GM18517 (cell line): ENCODE measurements around the gene VPS36.
"Not testable (repeated sequence)": the region's sequence is repeated elsewhere in the genome, so short reads cannot be mapped to it uniquely, and the experiment has no call there.

Source experiments
- ATAC-seq: cut with Tn5 transposase; IDR thresholded peaks from one replicate; pipeline ENCODE4 v1.9.1; 2021; ENCODE audit warnings: mild to moderate bottlenecking, moderate library complexity; ENCODE audit not compliant: unreplicated experiment

VPS36 gene

DNA sequence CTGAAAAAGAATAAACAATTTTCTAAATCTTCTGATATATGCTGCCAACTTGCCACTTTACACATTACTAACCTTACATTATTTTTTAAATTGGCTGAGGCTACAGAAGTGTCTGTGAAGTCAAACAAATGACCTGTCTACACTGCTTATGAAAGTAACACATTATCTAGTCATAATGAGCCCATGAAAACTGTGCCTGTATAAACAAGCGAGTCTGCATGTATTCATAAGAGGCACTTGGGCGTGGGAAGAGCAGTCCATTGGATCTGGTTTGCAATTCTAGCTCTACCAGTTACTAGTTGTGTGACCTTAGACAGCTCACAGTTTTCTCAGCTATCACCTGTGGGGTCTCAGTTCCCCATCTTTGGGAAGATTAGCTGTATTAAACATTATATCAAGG, 3.1 kb downstream of the VPS36 start:
- no peak for ATAC-seq

DNA sequence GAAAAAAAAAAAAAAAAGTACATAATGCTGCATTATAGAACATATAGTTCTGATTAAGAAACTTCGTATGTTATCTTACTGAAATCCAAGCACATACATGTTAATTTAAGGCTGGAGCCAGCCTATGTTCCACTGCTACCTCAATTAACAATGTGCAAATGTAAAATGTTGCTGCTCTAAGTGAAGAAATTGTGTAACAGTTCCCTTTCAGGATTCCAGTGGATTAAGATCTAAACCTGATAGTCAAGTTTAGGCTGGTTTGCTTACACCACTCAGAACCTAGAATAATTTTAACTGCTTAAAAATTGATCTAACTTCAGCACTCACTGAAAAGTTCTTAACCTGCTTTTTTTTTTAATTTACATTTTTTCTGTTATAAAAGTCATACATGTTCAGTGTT, 4.2 kb downstream of the VPS36 start:
- no peak for ATAC-seq

DNA sequence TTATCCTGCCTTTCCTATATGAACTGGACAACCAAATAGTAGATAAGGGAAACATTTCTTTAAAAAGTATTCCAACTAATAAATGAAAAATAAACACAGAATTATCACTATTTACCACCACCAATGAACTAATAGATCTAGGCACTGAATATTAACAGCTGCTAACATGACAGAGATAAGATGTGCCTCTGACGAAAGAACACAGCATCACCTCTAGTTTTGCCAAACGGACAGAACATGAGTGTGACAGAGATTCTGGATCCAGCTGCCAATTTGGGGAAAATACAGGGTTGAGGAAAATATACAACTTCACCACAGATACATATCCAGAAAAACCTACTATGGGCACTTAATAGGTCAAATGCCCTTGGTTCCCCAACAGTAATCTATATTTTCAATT, 18.0 kb downstream of the VPS36 start:
- ATAC-seq, result no peak

DNA sequence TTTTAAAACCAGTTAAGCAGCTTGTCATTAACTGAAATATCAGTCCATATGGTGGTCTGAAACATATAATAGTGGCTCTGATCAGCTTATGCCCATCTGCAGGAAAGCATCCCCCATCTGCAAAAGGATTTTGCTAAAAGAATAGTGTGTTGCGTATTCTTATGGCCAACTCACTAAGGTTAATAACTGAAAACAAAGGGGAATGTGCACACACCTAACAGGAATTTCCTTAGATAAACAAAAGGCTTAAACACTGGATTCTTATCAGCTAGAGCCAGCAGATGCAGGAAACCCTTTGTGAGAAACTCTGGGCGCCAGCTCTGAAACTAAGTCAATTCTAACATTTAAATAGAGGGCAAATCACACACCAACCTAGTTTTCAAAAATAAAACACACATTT, 22.1 kb downstream of the VPS36 start:
- ATAC-seq, result no peak

DNA sequence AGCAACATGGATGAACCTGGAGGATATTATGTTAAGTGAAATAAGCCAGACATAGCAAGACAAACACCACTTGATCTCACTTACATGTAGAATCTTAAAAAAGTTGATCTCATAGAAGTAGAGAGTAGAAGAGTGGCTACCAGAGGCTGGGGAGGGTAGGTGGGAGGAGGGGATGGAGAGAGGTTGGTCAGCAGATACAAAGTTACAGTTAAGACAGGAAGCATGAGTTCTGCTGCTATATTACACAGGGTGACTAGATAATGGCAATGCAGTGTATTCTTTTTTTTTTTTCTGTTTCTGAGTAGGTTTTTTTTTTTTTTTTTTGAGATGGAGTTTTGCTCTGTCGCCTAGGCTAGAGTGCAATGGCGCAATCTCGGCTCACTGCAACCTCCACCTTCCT, 29.2 kb downstream of the VPS36 start:
- ATAC-seq, result no peak

DNA sequence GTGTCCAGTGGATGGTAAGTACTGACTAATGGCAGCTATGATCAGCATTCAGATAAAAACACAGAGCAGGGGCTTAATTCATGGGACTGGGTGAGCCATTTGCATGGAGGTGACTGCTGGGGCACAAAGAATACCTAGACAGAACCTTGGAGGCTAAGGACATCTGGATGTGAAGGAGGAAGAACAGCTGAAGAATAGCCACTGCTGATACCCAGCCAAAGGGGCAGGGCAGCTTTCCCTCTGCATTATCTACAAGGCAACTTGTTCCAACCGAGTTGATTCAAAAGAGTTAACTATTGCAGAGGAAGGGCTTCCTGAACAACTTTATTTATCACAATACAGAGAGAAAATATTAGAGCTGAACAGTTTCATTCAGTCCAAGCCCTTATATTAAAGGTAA, 31.4 kb downstream of the VPS36 start:
- no peak for ATAC-seq

DNA sequence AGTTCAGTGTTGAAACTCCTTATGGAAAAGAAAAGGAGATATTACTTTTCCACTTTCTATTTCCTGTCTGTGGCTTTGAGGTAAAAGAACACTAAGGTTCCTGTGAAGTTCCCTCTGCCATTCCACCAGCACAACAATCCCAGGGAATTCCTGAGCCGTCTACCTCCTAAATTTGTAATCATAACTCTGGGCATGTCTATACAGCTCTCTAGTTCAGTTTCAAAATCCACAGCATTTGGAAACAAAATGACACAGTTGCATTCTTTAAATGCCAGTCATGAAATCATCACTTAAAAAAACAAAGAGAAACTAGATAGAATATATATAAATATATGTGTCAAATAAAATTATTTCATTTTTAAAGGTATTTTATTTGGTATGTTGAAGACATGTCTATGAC, 35.5 kb downstream of the VPS36 start:
- no peak for ATAC-seq

DNA sequence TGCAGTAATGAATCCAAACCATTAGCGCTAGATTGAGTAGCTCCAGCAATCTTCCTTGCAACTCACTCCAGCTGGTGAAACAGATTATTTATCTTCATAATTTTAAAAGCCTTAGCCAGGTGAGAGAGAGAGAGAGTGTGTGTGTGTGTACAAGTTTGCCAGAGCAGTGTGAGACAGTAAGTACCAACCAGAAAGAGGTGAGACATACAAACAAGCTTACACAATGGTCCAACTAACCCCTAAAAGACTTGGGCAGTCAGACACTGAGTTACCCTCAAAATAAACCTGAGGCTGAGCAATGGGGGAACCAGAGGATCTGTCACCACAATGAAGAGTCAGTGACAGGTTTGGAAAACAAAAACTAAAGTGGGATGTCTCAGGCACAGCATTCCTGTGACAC, 36.4 kb downstream of the VPS36 start:
- no peak for ATAC-seq

DNA sequence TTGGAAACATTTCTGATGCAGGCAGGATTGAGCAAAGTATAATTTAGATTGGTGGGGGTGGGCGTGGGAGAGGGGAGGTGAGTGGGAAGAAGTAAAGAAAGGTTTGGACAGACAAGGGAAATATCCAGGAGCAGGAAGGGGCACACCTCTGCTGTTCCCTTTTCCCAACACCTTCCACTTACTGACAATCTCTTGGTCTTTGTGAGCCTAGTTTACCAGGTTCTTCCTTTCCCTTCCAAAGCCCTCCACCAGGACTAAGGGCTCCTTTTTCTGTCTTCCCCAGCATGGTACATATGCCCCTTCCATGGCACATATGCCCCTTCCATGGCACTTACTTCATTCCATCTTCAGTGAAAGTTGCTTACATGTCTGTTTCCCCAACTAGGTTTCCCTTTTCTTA, 38.3 kb downstream of the VPS36 start:
- no peak for ATAC-seq

DNA sequence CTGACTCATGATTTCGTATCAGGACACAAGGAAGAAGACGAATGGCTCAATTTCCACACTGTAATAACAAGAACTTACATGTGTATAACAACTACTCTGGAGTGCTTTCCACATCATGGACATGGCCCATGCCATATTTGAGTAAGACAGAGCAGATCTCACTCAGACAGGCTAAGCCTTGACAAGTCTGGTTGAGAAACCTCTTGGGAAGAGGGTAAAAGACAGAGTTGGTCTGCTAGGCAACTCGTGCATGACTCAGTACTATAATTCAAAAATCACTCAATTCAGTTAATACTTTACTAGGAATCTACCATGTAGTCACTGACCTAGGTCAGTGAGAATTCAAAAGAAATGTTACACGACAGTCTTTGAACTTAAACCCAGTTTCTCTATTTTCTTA, 38.8 kb downstream of the VPS36 start:
- ATAC-seq, result peak; percentile 90

DNA sequence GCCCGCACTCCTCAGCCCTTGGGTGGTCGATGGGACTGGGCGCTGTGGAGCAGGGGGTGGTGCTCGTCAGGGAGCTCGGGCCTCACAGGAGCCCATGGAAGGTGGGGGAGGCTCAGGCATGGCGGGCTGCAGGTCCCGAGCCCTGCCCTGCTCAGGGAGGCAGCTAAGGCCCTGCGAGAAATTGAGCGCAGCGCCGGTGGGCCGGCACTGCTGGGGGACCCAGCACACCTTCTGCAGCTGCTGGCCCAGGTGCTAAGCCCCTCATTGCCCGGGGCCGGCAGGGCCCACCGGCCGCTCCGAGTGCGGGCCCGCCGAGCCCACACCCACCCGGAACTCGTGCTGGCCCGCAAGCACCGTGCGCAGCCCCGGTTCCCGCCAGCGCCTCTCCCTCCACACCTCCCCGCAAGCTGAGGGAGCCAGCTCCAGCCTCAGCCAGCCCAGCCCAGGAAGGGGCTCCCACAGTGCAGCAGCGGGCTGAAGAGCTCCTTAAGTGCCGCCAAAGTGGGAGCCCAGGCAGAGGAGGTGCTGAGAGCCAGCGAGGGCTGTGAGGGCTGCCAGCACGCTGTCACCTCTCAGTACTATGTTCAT, 42.3 kb downstream of the VPS36 start:
- ATAC-seq, result not testable (repeated sequence)

DNA sequence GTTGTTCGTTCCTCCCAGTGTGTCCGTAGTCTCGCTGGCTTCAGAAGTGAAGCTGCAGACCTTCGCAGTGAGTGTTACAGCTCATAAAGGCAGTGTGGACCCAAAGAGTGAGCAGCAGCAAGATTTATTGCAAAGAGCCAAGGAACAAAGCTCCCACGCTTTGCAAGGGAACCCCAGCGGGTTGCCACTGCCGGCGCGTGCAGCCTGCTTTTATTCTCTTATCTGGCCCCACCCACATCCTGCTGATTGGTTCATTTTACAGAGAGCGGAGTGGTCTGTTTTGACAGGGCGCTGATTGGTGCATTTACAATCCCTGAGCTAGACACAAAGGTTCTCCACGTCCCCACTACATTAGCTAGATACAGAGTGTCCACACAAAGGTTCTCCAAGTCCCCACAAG, 43.0 kb downstream of the VPS36 start:
- not testable (repeated sequence) for ATAC-seq

DNA sequence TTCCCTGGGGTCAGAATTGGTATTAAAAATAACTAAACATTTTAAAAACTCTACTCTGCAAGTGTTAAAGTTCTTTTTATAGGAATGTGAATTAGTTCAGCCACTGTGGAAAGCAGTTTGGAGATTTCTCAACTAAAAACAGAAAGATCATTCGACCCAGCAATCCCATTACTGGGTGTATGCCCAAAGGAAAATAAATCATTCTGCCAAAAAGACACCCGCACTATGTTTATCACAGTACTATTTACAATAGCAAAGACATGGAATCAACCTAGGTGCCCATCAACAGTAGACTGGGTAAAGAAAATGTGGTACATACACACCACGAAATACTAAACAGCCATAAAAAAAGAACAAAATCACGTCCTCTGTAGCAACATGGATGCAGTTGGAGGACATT, 43.8 kb downstream of the VPS36 start:
- no peak for ATAC-seq

DNA sequence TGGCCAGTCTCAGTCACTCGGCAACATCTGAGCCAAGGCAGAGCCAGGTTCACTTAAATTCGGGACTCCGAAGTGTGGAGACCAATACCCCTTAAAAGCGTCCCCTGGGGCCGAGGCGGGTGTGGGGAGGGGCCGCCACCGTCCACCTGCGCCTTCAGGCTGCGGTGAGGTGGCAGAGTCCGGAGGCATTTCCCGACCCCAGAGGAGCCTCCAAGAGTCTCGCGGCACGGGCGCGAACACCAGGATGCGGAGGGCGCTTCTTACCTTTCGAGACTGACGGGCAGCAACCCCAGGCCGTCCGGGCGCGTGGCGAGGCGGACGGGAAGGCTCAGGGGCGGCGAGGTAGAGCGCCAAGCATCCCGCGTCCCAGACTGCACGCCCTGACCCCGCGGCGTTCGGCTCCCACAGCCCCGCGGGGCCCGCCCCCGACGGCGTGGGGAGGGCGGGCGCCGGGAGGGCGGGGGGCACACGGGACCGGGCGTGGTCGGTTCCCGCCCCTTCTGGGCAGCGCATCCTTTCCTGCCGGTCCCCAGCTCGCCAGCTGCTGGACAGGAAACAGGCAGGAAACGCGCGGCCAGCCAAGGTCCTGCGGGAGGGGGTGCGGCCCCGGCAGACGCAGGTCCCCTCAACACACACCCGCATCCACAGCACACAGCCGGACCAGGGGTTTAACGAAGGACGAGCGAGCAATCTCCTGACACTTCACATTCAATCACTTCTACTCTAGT, 44.5 kb downstream of the VPS36 start, which contains the start of gene THSD1:
THSD1 (minus strand) TSS at position 406 of the 728 bp plus-strand sequence. CDS start 3,572 bp downstream, outside the sequence.
- no peak for ATAC-seq

DNA sequence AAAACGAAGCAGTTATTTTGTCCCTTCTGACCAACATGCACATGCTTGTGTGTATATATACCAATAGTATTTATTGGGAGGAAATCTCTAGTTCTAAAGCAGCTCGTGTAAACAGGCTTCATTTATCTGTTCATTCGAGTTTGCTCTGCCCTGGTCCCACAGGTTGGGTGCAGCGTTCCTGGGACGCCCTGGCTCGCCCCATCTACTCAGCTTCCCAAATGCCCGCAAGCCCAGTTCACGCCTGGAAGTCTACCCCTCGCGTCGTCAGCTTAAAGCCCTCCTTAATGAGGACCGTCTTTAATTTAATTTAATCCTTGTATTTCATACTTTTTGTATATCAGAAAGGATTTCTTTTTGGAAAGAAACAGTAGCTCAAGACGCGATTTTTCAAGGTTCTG, 45.1 kb downstream of the VPS36 start:
- no peak for ATAC-seq

DNA sequence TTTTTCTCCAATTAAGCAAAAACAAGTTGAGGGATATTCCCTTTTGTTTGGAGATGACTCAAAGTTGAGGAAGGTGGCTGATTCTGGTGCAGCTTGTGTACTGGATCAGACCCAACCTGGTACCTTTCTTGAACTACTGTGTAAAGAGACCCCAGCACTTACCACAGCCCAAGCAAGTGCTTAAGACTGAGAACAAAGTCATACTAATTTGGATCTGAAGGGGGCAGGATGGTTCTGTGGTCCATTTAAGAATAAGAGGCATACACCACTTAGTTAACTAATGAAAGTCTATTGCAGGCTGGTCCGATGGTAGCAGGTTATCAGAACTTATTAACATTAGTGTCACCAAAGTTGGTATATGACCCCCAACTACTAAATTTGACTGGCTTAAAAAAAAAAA, 50.7 kb downstream of the VPS36 start:
- ATAC-seq, result no peak

DNA sequence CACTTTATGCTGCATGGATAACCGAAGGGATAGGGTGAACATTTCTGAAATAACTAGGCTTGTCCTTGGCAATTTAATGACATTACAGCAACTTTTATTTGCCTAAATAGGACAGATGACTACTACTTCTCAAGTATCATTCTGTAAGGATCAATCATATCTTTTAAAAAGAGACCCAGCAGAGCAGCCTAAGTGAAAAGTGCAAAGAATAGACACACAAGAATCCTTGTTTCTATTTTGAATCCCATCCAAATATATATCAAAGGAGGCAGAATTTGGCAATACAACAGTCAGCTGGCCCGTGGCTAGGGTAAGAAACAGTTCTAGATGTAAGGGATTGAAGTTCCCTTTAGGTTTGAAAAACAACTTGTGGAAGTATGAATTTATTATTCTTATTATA, 51.4 kb downstream of the VPS36 start:
- no peak for ATAC-seq

DNA sequence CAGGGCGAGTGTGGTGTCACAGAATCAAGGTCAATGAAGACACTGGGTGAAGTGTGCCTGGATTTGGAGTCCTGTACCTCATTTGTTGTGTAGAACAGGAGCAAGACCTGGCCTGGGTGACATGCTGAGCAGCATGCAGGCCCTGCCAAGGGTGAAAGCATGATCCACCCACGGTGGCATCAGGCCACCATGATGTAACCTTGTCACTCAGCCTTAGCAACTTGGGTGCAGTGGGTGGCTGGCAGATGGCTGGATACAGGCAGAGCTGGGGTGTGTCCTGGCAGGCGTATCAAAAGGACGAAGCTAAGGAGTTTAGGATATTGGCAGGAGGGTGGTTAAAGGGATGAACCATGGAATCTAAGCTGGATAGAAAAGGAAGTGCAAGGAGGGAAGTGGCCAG, 54.7 kb downstream of the VPS36 start:
- ATAC-seq, result no peak

DNA sequence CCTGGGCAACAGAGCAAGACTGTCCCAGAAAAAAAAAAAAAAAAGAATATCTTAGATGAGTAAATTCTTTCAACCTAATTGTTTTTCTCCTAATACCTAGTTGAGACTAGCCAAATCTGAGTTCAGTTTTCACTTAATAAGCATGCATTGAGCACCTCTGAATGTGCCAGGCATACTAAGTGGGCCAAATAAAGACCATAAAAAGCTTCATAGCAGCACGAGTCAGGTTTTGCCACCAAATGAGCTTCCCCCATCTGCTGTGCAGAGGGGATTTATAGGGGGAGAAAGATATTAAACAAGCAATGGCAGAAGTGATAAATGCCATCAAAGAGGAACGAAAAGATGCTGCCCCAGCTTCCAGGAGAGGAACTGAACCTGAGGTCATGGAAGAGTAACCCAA, 55.8 kb downstream of the VPS36 start:
- ATAC-seq, result no peak

DNA sequence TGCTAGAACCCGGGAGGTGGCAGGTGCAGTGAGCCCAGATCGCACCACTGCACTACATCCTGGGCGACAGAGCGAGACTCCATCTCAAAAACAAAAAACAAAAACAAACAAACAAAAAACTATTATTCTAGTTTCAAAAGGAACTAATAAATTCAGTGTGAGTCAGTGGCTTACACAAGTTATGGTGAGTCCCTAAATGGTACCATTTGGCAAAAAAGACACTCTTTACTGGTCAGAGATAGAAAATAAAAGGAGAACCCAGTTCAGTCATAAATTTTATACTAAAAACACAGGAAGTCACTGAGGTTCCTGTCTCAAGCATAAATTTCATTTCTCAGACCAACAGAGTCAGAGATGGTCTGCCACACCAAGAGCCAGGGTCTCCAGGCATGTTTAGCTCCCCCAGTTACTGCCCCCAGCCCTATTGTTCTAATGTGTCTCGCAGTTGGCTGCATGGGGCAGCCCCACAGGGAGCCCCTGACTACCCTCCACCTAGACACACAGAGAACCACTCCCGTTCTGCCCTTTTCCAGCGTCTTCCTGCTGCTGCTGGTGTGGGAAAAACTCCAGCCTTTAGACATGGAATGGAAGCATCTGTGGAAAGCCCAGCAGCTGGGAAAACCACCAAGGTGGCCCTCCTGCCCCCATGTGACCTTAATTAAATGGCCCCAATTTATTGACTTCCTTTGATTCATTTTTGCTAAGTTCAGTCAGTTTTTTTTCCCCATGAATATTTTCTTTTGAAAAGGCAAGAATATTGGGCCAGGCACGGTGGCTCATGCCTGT, 56.7 kb downstream of the VPS36 start:
- ATAC-seq, result no peak

DNA sequence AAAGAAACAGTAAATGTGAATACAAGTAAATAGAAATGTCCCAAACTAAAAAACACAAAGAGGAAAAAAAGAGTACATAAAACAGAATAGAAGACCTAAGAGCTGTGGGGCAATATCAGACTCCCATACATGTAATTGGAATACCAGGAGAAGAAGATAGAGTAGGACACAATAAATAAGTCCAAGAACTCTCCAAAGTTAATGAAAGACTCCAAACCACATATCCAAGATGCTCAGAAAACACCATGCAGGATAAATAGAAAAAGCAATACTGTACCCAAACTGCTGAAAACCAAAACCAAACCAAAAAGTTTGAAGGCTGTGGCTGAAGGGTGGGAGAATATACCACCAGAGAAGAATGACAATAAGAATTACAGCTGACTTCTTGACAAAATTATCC, 62.7 kb downstream of the VPS36 start:
- no peak for ATAC-seq

DNA sequence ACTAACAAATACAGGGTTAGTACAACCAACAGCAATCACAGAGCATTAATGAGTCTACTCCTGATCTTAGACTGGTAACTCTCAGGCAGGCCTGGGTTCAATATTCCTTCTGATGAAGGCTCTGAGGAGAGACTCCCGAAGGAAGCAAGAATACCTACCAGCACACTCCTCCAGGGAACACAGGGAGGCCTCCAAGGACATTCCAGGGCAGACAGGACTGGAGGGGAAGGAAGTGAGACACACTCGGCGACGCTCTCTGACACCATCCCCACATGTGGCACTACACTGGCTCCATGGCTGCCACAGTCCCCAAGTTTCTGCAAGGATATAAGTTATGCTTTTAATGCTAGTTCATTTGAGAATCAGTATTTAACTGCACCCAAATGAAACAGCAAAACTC, 64.6 kb downstream of the VPS36 start:
- no peak for ATAC-seq
